AG08396 (cell line): Measurements from ENCODE around the gene F5.
A peak's percentile ranks its signal among the peaks of the same experiment; 100 is the strongest.

Experiments used
- DNase-seq: peaks from one replicate; pipeline ENCODE4 v3.0.0; 2012; ENCODE audit warnings: low spot score, mixed read lengths

Gene F5

GRCh38 chr1:169586395-169587255 lies at the start of gene F5:
Gene F5 (minus strand): TSS chr1:169586481. CDS start chr1:169586386, 95 bp downstream.
- peak; percentile 71 for DNase-seq

- no peak for DNase-seq
Observed at GRCh38 chr1:169634877-169635276, 48.6 kb upstream of the F5 start.

GRCh38 chr1:169634145-169634544 lies 47.9 kb upstream of the F5 start:
- no peak for DNase-seq

GRCh38 chr1:169631249-169631648 lies 45.0 kb upstream of the F5 start:
- DNase-seq: no peak

- no peak for DNase-seq
Observed at GRCh38 chr1:169630006-169630405, 43.7 kb upstream of the F5 start, which contains the start of gene SELP. Gene SELP (minus strand): TSS chr1:169630124. CDS start chr1:169630074, 50 bp downstream.

- DNase-seq: no peak
Observed at GRCh38 chr1:169624912-169625311, 38.6 kb upstream of the F5 start.

GRCh38 chr1:169624122-169624521 lies 37.8 kb upstream of the F5 start:
- no peak for DNase-seq

GRCh38 chr1:169623132-169623926 lies 37.0 kb upstream of the F5 start:
- no peak for DNase-seq

- no peak for DNase-seq
Observed at GRCh38 chr1:169620565-169620964, 34.3 kb upstream of the F5 start.

GRCh38 chr1:169618367-169618766 lies 32.1 kb upstream of the F5 start:
- DNase-seq: no peak

- no peak for DNase-seq
Observed at GRCh38 chr1:169615803-169616202, 29.5 kb upstream of the F5 start.

- DNase-seq: no peak
Observed at GRCh38 chr1:169610858-169611257, 24.6 kb upstream of the F5 start.

GRCh38 chr1:169610108-169610507 lies 23.8 kb upstream of the F5 start:
- DNase-seq: no peak

GRCh38 chr1:169608226-169608625 lies 21.9 kb upstream of the F5 start:
- no peak for DNase-seq

GRCh38 chr1:169604781-169605560 lies 18.7 kb upstream of the F5 start:
- no peak for DNase-seq

- DNase-seq: peak; percentile 15
Observed at GRCh38 chr1:169601096-169601881, 15.0 kb upstream of the F5 start.

GRCh38 chr1:169595764-169596711 lies 9.8 kb upstream of the F5 start:
- peak; percentile 8 for DNase-seq

GRCh38 chr1:169594391-169594790 lies 8.1 kb upstream of the F5 start:
- DNase-seq: no peak

- no peak for DNase-seq
Observed at GRCh38 chr1:169590932-169591331, 4.7 kb upstream of the F5 start.

GRCh38 chr1:169588785-169589485 lies 2.7 kb upstream of the F5 start:
- DNase-seq: no peak
